Ovary (tissue), 3 donors: Measurements from ENCODE around the gene KCTD17.

ENCODE experiments used
- CTCF ChIP-seq, 3 donors: fragments of 450-650 bp in 2 of 3; fragments of 200-600 bp in 1 of 3; IDR thresholded peaks; one replicate each; pipeline versions ENCODE4 v1.5.1 to v1.8.0; 2016 to 2022; ENCODE audit warnings: antibody characterized with exemption in 3 of 3, mild to moderate bottlenecking in 1 of 3
- EP300 ChIP-seq: sonication (generic); formaldehyde crosslinking; IDR thresholded peaks from one replicate; pipeline ENCODE4 v1.6.1; 2017; ENCODE audit warnings: antibody characterized with exemption
- POLR2A ChIP-seq: fragments of 450-650 bp; IDR thresholded peaks from one replicate; pipeline ENCODE4 v1.6.1; 2017; ENCODE audit warnings: antibody characterized with exemption, mild to moderate bottlenecking, moderate library complexity
- donor health status: DM: no; HTN: no; CAD: no.

GRCh38 chr22:37027556-37027955, 24.0 kb upstream of the KCTD17 start:
- TF ChIP-seq CTCF (IDR thresholded peaks at IDR 0.05) (no peak), POLR2A (no peak), EP300 (no peak)
